HepG2 (cell line): ENCODE data around the gene SSBP4. TPM values are rescaled to one million over a fixed set of nuclear protein-coding genes. Genes with fewer than 3 reads are reported as not detected.
A peak's percentile ranks its signal among the peaks of the same experiment; 100 is the strongest.

Experiments used
- ATF2 ChIP-seq: sonication (generic); formaldehyde crosslinking; IDR thresholded peaks from 2 replicates; pipeline ENCODE4 v1.4.0; 2020; ENCODE audit warnings: missing genetic modification reagents
- ATF5 ChIP-seq: sonication (generic); formaldehyde crosslinking; IDR thresholded peaks from 2 replicates; pipeline ENCODE4 v1.4.0; 2020; ENCODE audit warnings: mild to moderate bottlenecking, low read depth, missing genetic modification reagents
- GFI1 ChIP-seq: sonication (generic); formaldehyde crosslinking; IDR thresholded peaks from 2 replicates; pipeline ENCODE4 v1.5.0; 2020; ENCODE audit warnings: missing genetic modification reagents, mild to moderate bottlenecking, borderline replicate concordance
- HHEX ChIP-seq: IDR thresholded peaks from 2 replicates; pipeline ENCODE4 v1.6.1; 2016; ENCODE audit warnings: control low read depth
- JUND ChIP-seq: sonication (generic); formaldehyde crosslinking; IDR thresholded peaks from 2 replicates; pipeline ENCODE4 v1.8.0; 2022; ENCODE audit warnings: mild to moderate bottlenecking, missing genetic modification reagents
- KDM4B ChIP-seq: sonication (generic); formaldehyde crosslinking; IDR thresholded peaks from 2 replicates; pipeline ENCODE4 v1.4.0; 2020; ENCODE audit warnings: missing genetic modification reagents
- NFIB ChIP-seq: sonication (generic); formaldehyde crosslinking; IDR thresholded peaks from 2 replicates; pipeline ENCODE4 v1.9.0; 2021; ENCODE audit warnings: missing genetic modification reagents, mild to moderate bottlenecking, borderline replicate concordance
- ONECUT2 ChIP-seq: sonication (generic); formaldehyde crosslinking; IDR thresholded peaks from 2 replicates; pipeline ENCODE4 v1.4.0; 2020; ENCODE audit warnings: missing genetic modification reagents
- RNF2 ChIP-seq: fragments of 450-650 bp; conservative IDR thresholded peaks from 2 replicates; pipeline ENCODE4 v1.6.1; 2016; ENCODE audit warnings: low read depth
- SNAI1 ChIP-seq: sonication (generic); formaldehyde crosslinking; IDR thresholded peaks from 2 replicates; pipeline ENCODE4 v1.5.0; 2020; ENCODE audit warnings: mild to moderate bottlenecking, missing genetic modification reagents, borderline replicate concordance
- SP5 ChIP-seq: IDR thresholded peaks from 2 replicates; pipeline ENCODE4 v1.6.1; 2016; ENCODE audit warnings: low read depth, borderline replicate concordance
- SPEN ChIP-seq: sonication (generic); formaldehyde crosslinking; IDR thresholded peaks from 2 replicates; pipeline ENCODE4 v1.5.1; 2020; ENCODE audit warnings: low read depth, mild to moderate bottlenecking, missing genetic modification reagents
- SYNCRIP ChIP-seq: fragments of 200-400 bp; formaldehyde crosslinking; IDR thresholded peaks from 2 replicates; pipeline ENCODE4 v1.6.1; 2018; ENCODE audit warnings: mild to moderate bottlenecking, low read depth, low read length; ENCODE audit not compliant: insufficient read depth
- ZBTB21 ChIP-seq: sonication (generic); formaldehyde crosslinking; IDR thresholded peaks from 2 replicates; pipeline ENCODE4 v1.4.0; 2020; ENCODE audit warnings: missing genetic modification reagents
- ZFP90 ChIP-seq: sonication (generic); formaldehyde crosslinking; IDR thresholded peaks from 2 replicates; pipeline ENCODE4 v1.8.0; 2022; ENCODE audit warnings: missing genetic modification reagents, mild to moderate bottlenecking, inconsistent platforms, borderline replicate concordance
- ZNF20 ChIP-seq: sonication (generic); formaldehyde crosslinking; IDR thresholded peaks from 2 replicates; pipeline ENCODE4 v1.4.0; 2020; ENCODE audit warnings: mild to moderate bottlenecking, moderate library complexity, missing genetic modification reagents
- ZNF335 ChIP-seq: sonication (generic); formaldehyde crosslinking; IDR thresholded peaks from 2 replicates; pipeline ENCODE4 v1.4.0; 2020; ENCODE audit warnings: missing genetic modification reagents
- ZNF619 ChIP-seq: sonication (generic); formaldehyde crosslinking; IDR thresholded peaks from 2 replicates; pipeline ENCODE4 v1.4.0; 2020; ENCODE audit warnings: mild to moderate bottlenecking, missing genetic modification reagents
- ZNF713 ChIP-seq: sonication (generic); formaldehyde crosslinking; IDR thresholded peaks from 2 replicates; pipeline ENCODE4 v1.4.0; 2020; ENCODE audit warnings: mild to moderate bottlenecking, missing genetic modification reagents
- ZNF749 ChIP-seq: sonication (generic); formaldehyde crosslinking; IDR thresholded peaks from 2 replicates; pipeline ENCODE4 v1.8.0; 2022; ENCODE audit warnings: mild to moderate bottlenecking, missing genetic modification reagents, moderate library complexity, borderline replicate concordance
- ZSCAN12 ChIP-seq: sonication (generic); formaldehyde crosslinking; IDR thresholded peaks from 2 replicates; pipeline ENCODE4 v1.9.0; 2021; ENCODE audit warnings: mild to moderate bottlenecking, missing genetic modification reagents
- polyA plus RNA-seq, 8 experiments: library from polyadenylated mRNA; depleted of rRNA in 3 of 8; stranded (reverse) in 7 of 8; unstranded in 1 of 8; fragments of >200 nt; fragmentation: Illumina TruSeq in 4 of 8; extraction: Trizol in 4 of 8; gene quantifications; 2 replicates each; pipeline versions ENCODE4 v1.2.1 to v1.2.3, GENCODE V29; 2011 to 2016; ENCODE audit warnings: low read depth in 4 of 8, missing spikeins in 1 of 8, mixed read lengths in 1 of 8; ENCODE audit not compliant: insufficient read depth in 1 of 8
- total RNA-seq, 5 experiments: library from RNA; depleted of rRNA; stranded (reverse); fragments of >200 nt; fragmentation: Illumina TruSeq; extraction: Trizol; gene quantifications; 2 replicates each; pipeline ENCODE4 v1.2.3, GENCODE V29; 2016; ENCODE audit warnings: low read depth in 1 of 5
- TF ChIP-seq, protein P1 (sequence below): sonication (generic); formaldehyde crosslinking; IDR thresholded peaks from 2 replicates; pipeline ENCODE4 v1.5.1; 2020; ENCODE audit warnings: mild to moderate bottlenecking, missing genetic modification reagents, moderate library complexity
- TF ChIP-seq, protein P2 (sequence below): sonication (generic); formaldehyde crosslinking; IDR thresholded peaks from 2 replicates; pipeline ENCODE4 v1.5.0; 2020; ENCODE audit warnings: missing genetic modification reagents
- TF ChIP-seq, protein P3 (sequence below): sonication (generic); formaldehyde crosslinking; conservative IDR thresholded peaks from 2 replicates; pipeline ENCODE4 v1.4.0; 2020; ENCODE audit warnings: missing genetic modification reagents

The SSBP4 gene
- total and polyA plus RNA-seq, 2 of the 13 experiments (the other 11 are each of a cell fraction or from before 2014, with no cell fraction given) = 20.8 to 39.5 TPM

- peak; percentile 95 for TF ChIP-seq JUND (CRISPR knock-in tag)
- TF ChIP-seq ZNF749 (CRISPR knock-in tag) = peak; percentile 72; the same call in 1 of the 2 replicates
- peak; percentile 98 for TF ChIP-seq ATF2 (CRISPR knock-in tag)
- TF ChIP-seq KDM4B = peak; percentile 78; the same call in 1 of the 2 replicates
- TF ChIP-seq SPEN (CRISPR knock-in tag) = peak; percentile 83
- TF ChIP-seq GFI1 (CRISPR knock-in tag) = peak; percentile 95
- TF ChIP-seq, protein P1, sequence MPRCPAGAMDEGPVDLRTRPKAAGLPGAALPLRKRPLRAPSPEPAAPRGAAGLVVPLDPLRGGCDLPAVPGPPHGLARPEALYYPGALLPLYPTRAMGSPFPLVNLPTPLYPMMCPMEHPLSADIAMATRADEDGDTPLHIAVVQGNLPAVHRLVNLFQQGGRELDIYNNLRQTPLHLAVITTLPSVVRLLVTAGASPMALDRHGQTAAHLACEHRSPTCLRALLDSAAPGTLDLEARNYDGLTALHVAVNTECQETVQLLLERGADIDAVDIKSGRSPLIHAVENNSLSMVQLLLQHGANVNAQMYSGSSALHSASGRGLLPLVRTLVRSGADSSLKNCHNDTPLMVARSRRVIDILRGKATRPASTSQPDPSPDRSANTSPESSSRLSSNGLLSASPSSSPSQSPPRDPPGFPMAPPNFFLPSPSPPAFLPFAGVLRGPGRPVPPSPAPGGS (CRISPR knock-in tag) = peak; percentile 95; the same call in 1 of the 2 replicates
- no peak for TF ChIP-seq ATF5 (CRISPR knock-in tag)
- no peak for TF ChIP-seq ZNF20 (CRISPR knock-in tag)
- peak; percentile 29; the same call in 1 of the 2 replicates for TF ChIP-seq ZNF619 (CRISPR knock-in tag)
- peak; percentile 76; the same call in 1 of the 2 replicates for TF ChIP-seq ZNF713 (CRISPR knock-in tag)
- peak; percentile 87; the same call in 1 of the 2 replicates for TF ChIP-seq SNAI1 (CRISPR knock-in tag)
- TF ChIP-seq ZSCAN12 (CRISPR knock-in tag) = no peak
- peak; percentile 89 for TF ChIP-seq HHEX (CRISPR knock-in tag)
- no peak for TF ChIP-seq RNF2
- TF ChIP-seq ZFP90 (CRISPR knock-in tag) = peak; percentile 88; the same call in 1 of the 2 replicates
- TF ChIP-seq SP5 = peak; percentile 98
- peak; percentile 86; the same call in 1 of the 2 replicates for TF ChIP-seq ZNF335 (CRISPR knock-in tag)
- TF ChIP-seq SYNCRIP = no peak
- TF ChIP-seq ONECUT2 (CRISPR knock-in tag) = peak; percentile 100
- TF ChIP-seq, protein P2, sequence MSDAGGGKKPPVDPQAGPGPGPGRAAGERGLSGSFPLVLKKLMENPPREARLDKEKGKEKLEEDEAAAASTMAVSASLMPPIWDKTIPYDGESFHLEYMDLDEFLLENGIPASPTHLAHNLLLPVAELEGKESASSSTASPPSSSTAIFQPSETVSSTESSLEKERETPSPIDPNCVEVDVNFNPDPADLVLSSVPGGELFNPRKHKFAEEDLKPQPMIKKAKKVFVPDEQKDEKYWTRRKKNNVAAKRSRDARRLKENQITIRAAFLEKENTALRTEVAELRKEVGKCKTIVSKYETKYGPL (CRISPR knock-in tag) = peak; percentile 32; the same call in 1 of the 2 replicates
- TF ChIP-seq, protein P3, sequence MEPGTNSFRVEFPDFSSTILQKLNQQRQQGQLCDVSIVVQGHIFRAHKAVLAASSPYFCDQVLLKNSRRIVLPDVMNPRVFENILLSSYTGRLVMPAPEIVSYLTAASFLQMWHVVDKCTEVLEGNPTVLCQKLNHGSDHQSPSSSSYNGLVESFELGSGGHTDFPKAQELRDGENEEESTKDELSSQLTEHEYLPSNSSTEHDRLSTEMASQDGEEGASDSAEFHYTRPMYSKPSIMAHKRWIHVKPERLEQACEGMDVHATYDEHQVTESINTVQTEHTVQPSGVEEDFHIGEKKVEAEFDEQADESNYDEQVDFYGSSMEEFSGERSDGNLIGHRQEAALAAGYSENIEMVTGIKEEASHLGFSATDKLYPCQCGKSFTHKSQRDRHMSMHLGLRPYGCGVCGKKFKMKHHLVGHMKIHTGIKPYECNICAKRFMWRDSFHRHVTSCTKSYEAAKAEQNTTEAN (CRISPR knock-in tag) = peak; percentile 65; the same call in 1 of the 2 replicates
- peak; percentile 99 for TF ChIP-seq ZBTB21 (CRISPR knock-in tag)
- no peak for TF ChIP-seq NFIB (CRISPR knock-in tag)
Measured at GRCh38 chr19:18379803-18380747, 39.1 kb upstream of the SSBP4 start (continued).
